Measurements from ENCODE around the gene GRK7. TPM values are rescaled to one million over a fixed set of nuclear protein-coding genes. Genes with fewer than 3 reads are reported as not detected.
"Not testable (repeated sequence)": the region's sequence is repeated elsewhere in the genome, so short reads cannot be mapped to it uniquely, and the experiment has no call there.

Gene GRK7
- total RNA-seq, 2 experiments from 2014 or later, result not detected

DNA sequence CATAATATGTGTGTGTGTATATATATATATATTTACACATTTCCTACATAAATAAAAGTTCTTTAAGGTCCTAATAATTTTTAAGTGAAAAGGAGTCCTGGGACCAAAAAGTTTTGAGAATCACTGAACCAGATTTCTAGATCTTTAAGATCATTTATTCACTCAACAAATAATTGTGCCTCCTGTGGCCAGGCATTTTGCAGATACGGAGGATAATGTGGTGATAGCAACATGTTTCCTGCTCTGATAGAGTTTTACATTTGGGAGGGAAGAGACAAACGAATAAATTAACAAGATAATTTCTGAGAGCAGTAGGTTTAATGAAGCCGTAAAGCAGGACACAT, 25.6 kb upstream of the GRK7 start:
- H3K27ac Mint-ChIP-seq, result peak overlapping the region; percentile 89
- peaks cover 9% of the 10 kb centered on the region for H3K36me3 Mint-ChIP-seq
- DNase-seq (no peak), ATAC-seq (no peak)
- peak overlapping the region; percentile 75 for H3K4me3 Mint-ChIP-seq
- CTCF ChIA-PET, result interaction anchor here (0.9 to 3.1 kb wide), 15 partner anchors 15 to 542 kb away, joined by 3 to 38 read pairs (median 6); no protein-coding TSS in a partner anchor
- no peaks in the 10 kb centered on the region for H3K27me3 Mint-ChIP-seq
- H3K9me3 Mint-ChIP-seq (ENCODE audit: low read depth), result no peaks in the 10 kb centered on the region
- H3K4me1 Mint-ChIP-seq, result peaks cover 32% of the 10 kb centered on the region

DNA sequence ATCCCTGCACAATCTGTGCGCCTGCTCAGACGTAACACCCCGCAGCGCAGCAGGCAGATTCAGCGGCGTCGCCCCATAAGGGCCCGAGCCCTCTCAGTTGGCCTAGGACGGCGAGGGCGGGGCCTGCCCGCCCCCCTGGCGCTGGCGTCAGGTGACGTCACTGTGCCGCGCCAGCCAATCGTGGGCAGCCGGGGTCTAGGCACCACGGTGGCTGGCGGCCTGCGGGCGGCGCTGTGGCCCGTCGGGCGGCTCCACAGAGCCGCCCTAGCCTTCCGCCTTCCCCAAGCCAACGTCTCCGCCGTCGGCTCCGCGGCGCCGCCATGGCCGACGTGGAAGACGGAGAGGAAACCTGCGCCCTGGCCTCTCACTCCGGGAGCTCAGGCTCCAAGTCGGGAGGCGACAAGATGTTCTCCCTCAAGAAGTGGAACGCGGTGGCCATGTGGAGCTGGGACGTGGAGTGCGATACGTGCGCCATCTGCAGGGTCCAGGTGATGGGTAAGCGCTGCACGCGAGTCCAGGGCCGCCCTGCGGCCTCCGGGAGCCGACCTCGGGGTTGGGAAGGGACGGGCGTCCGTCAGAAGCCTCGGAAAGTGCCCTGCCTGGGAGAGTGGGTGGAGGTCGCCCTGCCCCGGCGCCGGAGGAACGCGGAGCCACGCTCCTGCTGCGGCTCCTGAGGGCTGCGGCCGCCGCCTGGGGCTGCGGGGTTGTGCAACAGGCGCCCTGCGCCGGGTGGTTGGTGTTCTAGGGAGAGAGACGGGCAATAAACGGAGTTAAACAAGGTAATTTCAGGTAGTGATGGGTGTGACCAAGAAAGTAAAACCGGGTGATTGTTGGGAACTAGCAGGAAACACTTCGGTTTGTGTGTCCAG, 25.0 kb upstream of the GRK7 start, which contains the start of gene RNF7:
Gene RNF7, plus strand, starts transcription at position 277 of the 869 bp plus-strand sequence. Its CDS starts 44 bp downstream, at position 321.
- peaks cover 13% of the 10 kb centered on the region for H3K36me3 Mint-ChIP-seq
- no peaks in the 10 kb centered on the region for H3K27me3 Mint-ChIP-seq

DNA sequence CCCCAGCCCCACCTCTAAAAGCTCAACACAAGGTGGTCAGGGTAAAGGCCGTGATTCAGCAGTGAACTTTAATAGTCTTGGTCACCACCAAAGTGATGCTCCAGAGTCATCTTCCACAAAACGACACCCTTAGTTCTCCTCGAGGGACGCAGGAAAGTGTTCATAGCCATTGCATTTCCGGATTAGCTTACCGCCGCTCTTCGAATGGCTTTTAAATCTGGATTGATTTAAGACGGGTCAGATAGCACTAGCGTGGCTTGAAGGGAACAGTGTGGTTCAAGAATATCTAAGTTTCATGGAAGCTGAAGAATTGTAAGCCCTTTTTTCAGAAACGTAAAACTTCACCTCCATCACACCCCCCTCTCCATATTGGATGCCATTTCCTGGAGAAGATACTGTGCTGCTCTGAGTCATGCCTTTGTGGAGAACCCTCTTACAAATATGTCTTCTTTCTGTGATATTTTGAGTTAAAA, 24.3 kb upstream of the GRK7 start:
- Mint-ChIP-seq H3K9me3 (ENCODE audit: low read depth) (no peaks in the 10 kb centered on the region), H3K27ac (peak overlapping the region; percentile 100), H3K4me3 (peak overlapping the region; percentile 86), H3K4me1 (peaks cover 39% of the 10 kb centered on the region), H3K36me3 (peaks cover 16% of the 10 kb centered on the region), H3K27me3 (no peaks in the 10 kb centered on the region)
- CTCF ChIA-PET, result interaction anchor here (0.7 to 3.1 kb wide), 28 partner anchors 9 to 541 kb away, joined by 3 to 38 read pairs (median 4); partner anchors contain the start of gene ATP1B3
- DNase-seq (peak; percentile 50), ATAC-seq (no peak)

More for the DNA sequence above, 25.0 kb upstream of the GRK7 start, which contains the start of gene RNF7:
- Mint-ChIP-seq H3K4me1 (peaks cover 37% of the 10 kb centered on the region), H3K27ac (peak within 1 kb of the TSS; percentile 100), H3K9me3 (ENCODE audit: low read depth) (no peaks in the 10 kb centered on the region), H3K4me3 (peak within 1 kb of the TSS; percentile 86)
- ATAC-seq (peak; percentile 95), DNase-seq (peak; percentile 97)
- CTCF ChIA-PET, result interaction anchor here (0.6 to 3.1 kb wide), 31 partner anchors 10 to 567 kb away, joined by 3 to 38 read pairs (median 3); partner anchors contain the start of gene ATP1B3

DNA sequence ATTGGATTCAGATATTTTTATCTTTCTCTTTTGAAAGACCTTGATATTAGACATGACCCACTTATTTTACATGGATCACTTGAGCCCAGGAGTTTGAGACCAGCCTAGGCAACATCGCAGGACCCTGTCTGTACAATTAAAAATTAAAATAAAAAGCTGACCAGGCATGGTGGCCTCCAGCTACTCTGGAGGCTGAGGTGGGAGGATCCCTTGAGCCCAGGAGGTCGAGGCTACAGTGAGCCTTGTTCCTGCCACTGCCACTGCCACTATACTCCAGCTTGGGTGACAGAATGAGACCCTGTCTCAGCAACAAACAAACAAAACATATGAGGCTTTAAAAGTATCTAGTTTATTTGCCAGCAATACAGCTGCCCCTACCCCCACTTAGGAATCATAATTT, 23.5 kb upstream of the GRK7 start:
- Mint-ChIP-seq H3K27ac (no peak overlapping the region), H3K36me3 (peaks cover 23% of the 10 kb centered on the region), H3K27me3 (no peaks in the 10 kb centered on the region), H3K4me1 (peaks cover 46% of the 10 kb centered on the region), H3K9me3 (ENCODE audit: low read depth) (no peaks in the 10 kb centered on the region), H3K4me3 (peak overlapping the region; percentile 86)
- CTCF ChIA-PET, result interaction anchor here (0.7 to 3.1 kb wide), 16 partner anchors 10 to 540 kb away, joined by 3 to 38 read pairs (median 3); no protein-coding TSS in a partner anchor
- ATAC-seq (no peak), DNase-seq (no peak)

DNA sequence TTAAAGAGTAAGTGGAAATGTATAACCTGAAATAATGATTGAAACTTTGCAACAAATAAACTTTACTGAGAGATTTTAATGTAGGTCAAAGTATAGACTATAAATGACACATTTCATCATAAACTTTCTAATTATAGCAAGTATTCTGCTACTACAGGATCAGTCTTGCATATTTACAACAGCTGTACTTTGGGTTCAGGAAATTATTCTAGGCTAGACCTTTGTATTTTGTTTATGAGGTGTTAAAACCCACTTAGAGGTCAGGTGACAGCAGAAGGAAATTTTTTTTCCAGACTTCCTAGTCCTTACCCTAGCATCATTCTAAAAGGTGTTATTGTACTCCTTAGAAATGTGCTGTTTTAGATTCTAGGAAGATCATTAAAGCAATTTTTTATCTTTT, 22.9 kb upstream of the GRK7 start:
- Mint-ChIP-seq H3K27me3 (no peaks in the 10 kb centered on the region), H3K4me1 (peaks cover 46% of the 10 kb centered on the region), H3K27ac (no peak overlapping the region), H3K4me3 (no peak overlapping the region), H3K9me3 (ENCODE audit: low read depth) (no peaks in the 10 kb centered on the region), H3K36me3 (peaks cover 26% of the 10 kb centered on the region)
- no peak for DNase-seq
- CTCF ChIA-PET, result interaction anchor here (0.7 to 3.1 kb wide), 11 partner anchors 9 to 404 kb away, joined by 3 to 38 read pairs (median 3); no protein-coding TSS in a partner anchor
- no peak for ATAC-seq

DNA sequence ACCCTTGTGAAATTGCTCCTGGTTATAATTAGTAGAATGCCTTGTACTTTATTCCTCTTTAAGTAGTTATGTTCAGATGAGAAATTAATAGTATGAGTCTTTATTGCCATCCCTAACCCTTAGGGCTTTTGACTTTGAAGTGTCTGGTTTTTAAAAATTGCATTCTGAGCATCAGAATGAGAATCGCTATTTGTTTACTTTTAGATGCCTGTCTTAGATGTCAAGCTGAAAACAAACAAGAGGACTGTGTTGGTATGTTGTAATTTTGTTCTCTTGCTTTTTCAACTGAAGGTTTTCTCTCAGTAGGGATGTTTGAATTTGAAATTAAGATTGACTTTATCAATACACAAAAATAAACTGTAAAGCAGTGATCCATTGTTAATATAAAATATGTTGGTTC, 19.9 kb upstream of the GRK7 start:
- Mint-ChIP-seq H3K9me3 (ENCODE audit: low read depth) (no peaks in the 10 kb centered on the region), H3K4me1 (peaks cover 41% of the 10 kb centered on the region), H3K27me3 (no peaks in the 10 kb centered on the region), H3K4me3 (no peak overlapping the region), H3K27ac (no peak overlapping the region), H3K36me3 (peaks cover 41% of the 10 kb centered on the region)
- no peak for ATAC-seq
- CTCF ChIA-PET, result no interaction called here
- DNase-seq, result no peak

DNA sequence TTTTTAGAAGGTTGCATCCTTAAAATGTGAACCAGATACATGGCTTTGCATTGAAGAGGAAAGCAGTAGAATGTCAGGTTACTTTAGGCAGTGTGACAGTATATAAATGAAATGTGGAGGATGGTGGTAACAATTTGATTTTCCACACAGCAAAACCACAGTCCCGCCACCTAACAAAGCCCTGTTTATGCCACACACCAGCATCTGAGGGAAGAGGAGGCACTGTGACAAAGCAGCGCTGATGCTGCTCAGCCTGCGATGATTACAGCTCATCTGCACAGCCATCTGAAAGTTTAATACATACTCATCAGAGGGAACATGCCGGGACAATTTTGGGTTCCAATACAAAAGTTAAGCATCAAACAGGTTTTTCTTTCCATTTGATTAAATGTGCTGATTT, 16.2 kb upstream of the GRK7 start:
- H3K36me3 Mint-ChIP-seq, result peaks cover 44% of the 10 kb centered on the region
- H3K27ac Mint-ChIP-seq, result no peak overlapping the region
- no peak overlapping the region for H3K4me3 Mint-ChIP-seq
- H3K27me3 Mint-ChIP-seq, result no peaks in the 10 kb centered on the region
- H3K9me3 Mint-ChIP-seq (ENCODE audit: low read depth), result no peaks in the 10 kb centered on the region
- ATAC-seq, result no peak
- CTCF ChIA-PET, result interaction anchor here (0.7 to 1.0 kb wide), 2 partner anchors 50 to 150 kb away, joined by 3 read pairs; no protein-coding TSS in a partner anchor
- no peak for DNase-seq
- peaks cover 19% of the 10 kb centered on the region for H3K4me1 Mint-ChIP-seq

DNA sequence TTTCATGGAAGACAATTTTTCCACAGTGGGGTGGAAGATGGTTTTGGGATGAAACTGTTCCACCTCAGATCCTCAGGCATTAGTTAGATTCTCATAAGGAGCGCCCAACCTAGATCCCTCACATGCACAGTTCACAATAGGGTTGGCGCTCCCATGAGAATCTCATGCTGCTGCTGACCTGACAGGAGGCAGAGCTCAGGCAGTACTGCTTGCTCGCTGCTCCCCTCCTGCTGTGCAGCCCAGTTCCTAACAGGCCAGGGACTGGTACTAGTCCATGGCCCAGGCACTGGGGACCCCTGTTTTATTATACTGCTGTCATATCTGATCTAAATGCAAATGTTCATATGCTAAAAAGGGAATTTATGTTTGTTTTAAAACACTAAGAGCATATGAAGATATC, 9.8 kb upstream of the GRK7 start:
- Mint-ChIP-seq H3K9me3 (ENCODE audit: low read depth) (no peaks in the 10 kb centered on the region), H3K27me3 (no peaks in the 10 kb centered on the region), H3K27ac (no peak overlapping the region), H3K4me3 (no peak overlapping the region), H3K36me3 (peaks cover 12% of the 10 kb centered on the region), H3K4me1 (no peaks in the 10 kb centered on the region)
- DNase-seq (no peak), ATAC-seq (no peak)
- CTCF ChIA-PET, result interaction anchor here (1.2 kb wide), 1 partner anchor 15 kb away, joined by 4 read pairs; the partner anchor contains the start of gene RNF7

DNA sequence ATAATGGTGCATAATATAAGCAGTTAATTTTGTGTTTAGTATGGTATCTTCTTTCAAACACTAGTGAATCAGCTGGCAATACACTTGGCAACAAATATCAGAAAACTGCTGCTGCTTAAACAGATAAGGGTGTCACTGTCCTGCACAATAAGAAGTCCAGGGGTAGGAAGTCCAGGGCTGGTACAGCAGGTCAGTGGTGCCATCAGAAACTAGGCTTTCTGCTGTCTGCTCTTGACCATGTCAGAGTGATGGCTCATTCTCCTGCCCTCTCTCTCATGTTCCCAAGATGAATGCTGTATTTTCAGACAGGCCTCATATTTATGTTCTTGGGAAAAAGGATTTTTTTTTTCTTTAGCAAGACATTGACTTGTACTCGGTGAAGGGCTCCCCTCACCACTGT, 9.2 kb upstream of the GRK7 start:
- peaks cover 7% of the 10 kb centered on the region for H3K36me3 Mint-ChIP-seq
- no peak overlapping the region for H3K4me3 Mint-ChIP-seq
- H3K4me1 Mint-ChIP-seq, result no peaks in the 10 kb centered on the region

DNA sequence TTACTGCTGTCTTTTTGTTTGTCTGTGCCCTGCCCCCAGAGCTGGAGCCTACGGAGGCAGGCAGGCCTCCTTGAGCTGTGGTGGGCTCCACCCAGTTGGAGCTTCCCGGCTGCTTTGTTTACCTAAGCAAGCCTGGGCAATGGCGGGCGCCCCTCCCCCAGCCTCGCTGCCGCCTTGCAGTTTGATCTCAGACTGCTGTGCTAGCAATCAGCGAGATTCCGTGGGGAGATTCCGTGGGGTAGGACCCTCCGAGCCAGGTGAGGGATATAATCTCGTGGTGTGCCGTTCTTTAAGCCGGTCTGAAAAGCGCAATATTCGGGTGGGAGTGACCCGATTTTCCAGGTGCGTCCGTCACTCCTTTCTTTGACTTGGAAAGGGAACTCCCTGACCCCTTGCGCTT, 656 bp upstream of the GRK7 start:
- H3K36me3 Mint-ChIP-seq; CTCF ChIA-PET; H3K27me3 Mint-ChIP-seq; H3K9me3 Mint-ChIP-seq (ENCODE audit: low read depth); H3K27ac Mint-ChIP-seq; DNase-seq; ATAC-seq; H3K4me3 Mint-ChIP-seq: not testable (repeated sequence)
- peaks cover 10% of the 10 kb centered on the region for H3K4me1 Mint-ChIP-seq

More for the DNA sequence above, 9.2 kb upstream of the GRK7 start:
- CTCF ChIA-PET, result no interaction called here
- Mint-ChIP-seq H3K27me3 (no peaks in the 10 kb centered on the region), H3K9me3 (ENCODE audit: low read depth) (no peaks in the 10 kb centered on the region), H3K27ac (no peak overlapping the region)
- ATAC-seq (no peak), DNase-seq (no peak)

DNA sequence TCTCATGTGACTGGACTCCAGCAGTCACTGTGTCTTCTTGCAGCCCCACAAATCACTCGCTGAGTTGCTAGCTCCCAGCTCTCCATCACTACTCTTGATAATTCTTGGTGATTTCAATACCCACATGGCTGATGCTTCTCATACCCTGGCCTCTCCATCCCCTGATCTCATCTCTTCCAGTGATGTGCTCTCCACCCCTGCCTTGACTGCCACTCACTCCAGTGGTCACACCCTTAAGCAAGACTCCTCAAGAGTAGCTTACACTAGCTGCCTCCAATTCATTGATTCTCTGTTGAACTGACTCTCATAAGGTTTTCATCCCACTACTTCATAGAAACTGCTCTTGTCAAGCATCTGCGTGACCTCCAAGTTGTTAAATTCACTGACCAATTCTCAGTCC, 837 bp downstream of the GRK7 start:
- H3K36me3 Mint-ChIP-seq, result no peaks in the 10 kb centered on the region
- CTCF ChIA-PET, result no interaction called here

DNA sequence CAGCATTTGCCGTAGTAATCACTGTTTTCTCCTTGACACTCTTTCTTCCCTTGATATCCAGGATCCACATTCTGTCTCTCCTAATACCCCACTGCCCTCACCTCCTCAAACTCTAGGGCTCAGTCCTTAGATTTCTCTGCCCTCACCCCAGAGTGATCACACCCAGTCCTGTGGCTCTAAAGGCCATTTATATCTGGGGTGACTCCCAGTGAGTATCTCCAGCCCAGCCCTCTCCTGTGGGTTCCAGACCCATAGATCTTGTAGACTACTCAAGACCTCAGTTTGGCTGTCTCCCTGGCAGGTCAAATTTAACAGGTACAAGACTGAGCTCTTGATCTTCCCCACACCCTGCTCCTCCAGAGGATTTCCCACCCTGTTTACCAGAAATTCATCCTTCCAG, 1.3 kb downstream of the GRK7 start:
- Mint-ChIP-seq H3K4me3 (no peak overlapping the region), H3K27ac (no peak overlapping the region), H3K9me3 (ENCODE audit: low read depth) (no peaks in the 10 kb centered on the region), H3K36me3 (no peaks in the 10 kb centered on the region), H3K27me3 (no peaks in the 10 kb centered on the region), H3K4me1 (peaks cover 15% of the 10 kb centered on the region)
- ATAC-seq (no peak), DNase-seq (no peak)
- CTCF ChIA-PET, result no interaction called here

More for the DNA sequence above, 837 bp downstream of the GRK7 start:
- Mint-ChIP-seq H3K27ac (no peak overlapping the region), H3K9me3 (ENCODE audit: low read depth) (no peaks in the 10 kb centered on the region), H3K4me1 (peaks cover 15% of the 10 kb centered on the region), H3K4me3 (no peak overlapping the region), H3K27me3 (no peaks in the 10 kb centered on the region)
- no peak for ATAC-seq
- no peak for DNase-seq

DNA sequence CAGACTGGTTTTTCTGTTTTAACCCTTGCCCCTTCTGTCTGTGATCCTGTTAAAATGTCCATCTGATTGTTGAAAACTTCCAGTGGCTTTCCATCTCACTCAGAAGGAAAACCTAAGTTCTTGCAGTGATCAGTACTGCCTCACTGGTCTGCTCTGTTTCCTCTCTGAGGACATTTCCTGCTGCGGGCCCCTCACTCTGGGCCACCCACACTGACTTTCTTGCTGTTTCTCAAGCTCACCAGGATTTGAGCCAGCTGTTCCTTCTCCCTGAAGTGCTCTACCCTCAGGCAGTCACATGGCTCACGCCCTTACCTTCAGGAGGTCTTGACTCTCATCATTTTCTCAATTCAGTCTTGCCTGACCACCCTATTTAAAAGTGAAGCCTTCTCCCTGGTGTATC, 1.8 kb downstream of the GRK7 start:
- Mint-ChIP-seq H3K9me3 (ENCODE audit: low read depth) (no peaks in the 10 kb centered on the region), H3K27me3 (no peaks in the 10 kb centered on the region), H3K4me1 (peaks cover 15% of the 10 kb centered on the region), H3K4me3 (no peak overlapping the region), H3K36me3 (no peaks in the 10 kb centered on the region), H3K27ac (no peak overlapping the region)
- DNase-seq, result no peak
- ATAC-seq, result no peak
- CTCF ChIA-PET, result interaction anchor here (0.6 kb wide), 1 partner anchor 25 kb away, joined by 3 read pairs; no protein-coding TSS in a partner anchor

Measured in activated CD8-positive, alpha-beta memory T cell treated with anti-CD3 and anti-CD28 coated beads, Interleukin-2, amount 10 ng/mL, durations not matched to agents 7 days and 5 days (primary cell).